ENCODE measurements around the gene PSME3. TPM values are rescaled to one million over a fixed set of nuclear protein-coding genes. Genes with fewer than 3 reads are reported as not detected.
"Not testable (repeated sequence)": the region's sequence is repeated elsewhere in the genome, so short reads cannot be mapped to it uniquely, and the experiment has no call there.

Gene PSME3
- total RNA-seq, 4 donors from 2014 or later, result 78.3 to 119 (median 85.4) TPM

- Histone ChIP-seq H3K27me3 (no peaks in the 10 kb centered on the region), H3K4me1 (peaks cover 8 to 23% of the 10 kb centered on the region in 2 donors), H3K9me3 (no peaks in the 10 kb centered on the region), H3K36me3 (no peaks in the 10 kb centered on the region), H3K27ac (peak overlapping the region in 1 of 3 donors; percentile 17), H3K4me3 (replicated peaks in 1 of 3) (no peak overlapping the region)
- no peak for TF ChIP-seq CTCF (IDR thresholded peaks at IDR 0.05)
- WGBS, 2 donors, result 72 to 81% methylated on average over 4 of the region's 4 CpGs
- DNase-seq, result no peak
- intact Hi-C loops (cut with DNase I), result no loop called here
Observed at GRCh38 chr17:42853004-42853403, 19.8 kb downstream of the PSME3 start.

- no peaks in the 10 kb centered on the region for H3K9me3 ChIP-seq
- DNase-seq, result no peak
- peaks cover 8 to 23% of the 10 kb centered on the region in 2 donors for H3K4me1 ChIP-seq
- intact Hi-C loops (cut with DNase I), result no loop called here
- no peaks in the 10 kb centered on the region for H3K36me3 ChIP-seq
- H3K4me3 ChIP-seq (replicated peaks in 1 of 3), result no peak overlapping the region
- no peak for TF ChIP-seq POLR2A (IDR thresholded peaks at IDR 0.05)
- TF ChIP-seq CTCF (IDR thresholded peaks at IDR 0.05), result no peak
- WGBS, 2 donors, result 45 to 62% methylated on average over 5 of the region's 5 CpGs
- H3K27ac ChIP-seq, result no peak overlapping the region
- no peaks in the 10 kb centered on the region for H3K27me3 ChIP-seq
Observed at GRCh38 chr17:42853597-42853967, 20.4 kb downstream of the PSME3 start.

- TF ChIP-seq CTCF (IDR thresholded peaks at IDR 0.05) (no peak), POLR2A (IDR thresholded peaks at IDR 0.05) (no peak)
- no peak for DNase-seq
- H3K36me3 ChIP-seq, result no peaks in the 10 kb centered on the region
- intact Hi-C loops (cut with DNase I), result no loop called here
- H3K4me1 ChIP-seq, result peaks cover 8 to 20% of the 10 kb centered on the region in 2 donors
- H3K27me3 ChIP-seq, result no peaks in the 10 kb centered on the region
- 81 to 84% methylated on average over 9 to 14 of the region's 15 CpGs for WGBS, 2 donors
- no peak overlapping the region for H3K4me3 ChIP-seq (replicated peaks in 1 of 3)
- H3K27ac ChIP-seq, result no peak overlapping the region
- no peaks in the 10 kb centered on the region for H3K9me3 ChIP-seq
Observed at GRCh38 chr17:42853968-42854790, 21.0 kb downstream of the PSME3 start.

- Histone ChIP-seq H3K36me3 (no peaks in the 10 kb centered on the region), H3K27me3 (no peaks in the 10 kb centered on the region), H3K27ac (no peak overlapping the region), H3K4me3 (replicated peaks in 1 of 3) (no peak overlapping the region), H3K9me3 (no peaks in the 10 kb centered on the region), H3K4me1 (peaks cover under 1 to 10% of the 10 kb centered on the region in 2 donors)
- intact Hi-C loops (cut with DNase I), result no loop called here
- 76 to 88% methylated on average over 7 to 8 of the region's 8 CpGs for WGBS, 2 donors
- no peak for TF ChIP-seq POLR2A (IDR thresholded peaks at IDR 0.05)
- no peak for TF ChIP-seq CTCF (IDR thresholded peaks at IDR 0.05)
- no peak for DNase-seq
Observed at GRCh38 chr17:42855048-42855596, 21.9 kb downstream of the PSME3 start.

GRCh38 chr17:42856093-42856492 is 22.9 kb downstream of the PSME3 start:
- H3K36me3 ChIP-seq; intact Hi-C loops (cut with DNase I); H3K4me1 ChIP-seq; DNase-seq; H3K27me3 ChIP-seq; H3K9me3 ChIP-seq; H3K27ac ChIP-seq; H3K4me3 ChIP-seq (replicated peaks in 1 of 3): not testable (repeated sequence)
- 91 to 92% methylated on average over 6 to 8 of the region's 8 CpGs for WGBS, 2 donors

GRCh38 chr17:42856516-42856915 is 23.3 kb downstream of the PSME3 start:
- intact Hi-C loops (cut with DNase I); H3K27ac ChIP-seq; H3K4me3 ChIP-seq (replicated peaks in 1 of 3); H3K9me3 ChIP-seq; DNase-seq; H3K4me1 ChIP-seq; H3K36me3 ChIP-seq; H3K27me3 ChIP-seq: not testable (repeated sequence)
- 91 to 92% methylated on average over 4 to 5 of the region's 8 CpGs for WGBS, 2 donors
